ENCODE data around the gene GPR107.

DNA sequence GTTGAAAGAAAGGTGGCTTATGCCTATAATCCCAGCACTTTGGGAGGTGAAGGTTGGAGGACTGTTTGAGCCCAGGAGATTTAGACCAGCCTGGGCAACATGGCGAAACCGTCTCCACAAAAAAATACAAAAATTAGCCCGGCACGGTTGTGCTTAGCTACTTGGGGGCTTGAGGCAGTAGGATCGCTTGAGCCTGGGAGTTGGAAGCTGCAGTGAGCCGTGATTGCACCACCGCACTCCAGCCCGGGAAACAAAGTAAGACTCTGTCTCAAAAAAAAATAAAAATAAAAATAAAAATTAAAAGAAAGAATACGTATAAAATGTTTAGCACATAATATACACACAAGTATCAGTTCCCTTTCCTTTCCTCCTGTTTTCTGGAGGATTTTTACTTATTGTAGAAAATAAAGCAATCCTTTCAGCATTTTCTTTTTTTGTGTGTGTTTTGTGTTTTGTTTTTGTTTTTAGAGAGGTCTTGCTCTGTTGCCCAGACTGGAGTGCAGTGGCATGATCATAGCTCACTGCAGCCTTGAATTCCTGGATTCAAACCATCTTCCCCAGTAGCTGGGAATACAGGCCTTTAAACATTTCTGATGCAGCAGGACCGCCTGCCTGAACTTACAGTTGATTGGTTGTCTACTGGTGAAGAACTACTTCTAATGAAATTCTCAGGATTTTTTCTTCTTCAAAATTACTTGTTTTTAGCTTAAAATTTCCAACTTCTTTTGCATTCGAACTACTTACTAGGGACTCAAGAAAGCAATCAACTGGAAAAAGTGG, 4.1 kb upstream of the GPR107 start:
- TF ChIP-seq, protein P1, sequence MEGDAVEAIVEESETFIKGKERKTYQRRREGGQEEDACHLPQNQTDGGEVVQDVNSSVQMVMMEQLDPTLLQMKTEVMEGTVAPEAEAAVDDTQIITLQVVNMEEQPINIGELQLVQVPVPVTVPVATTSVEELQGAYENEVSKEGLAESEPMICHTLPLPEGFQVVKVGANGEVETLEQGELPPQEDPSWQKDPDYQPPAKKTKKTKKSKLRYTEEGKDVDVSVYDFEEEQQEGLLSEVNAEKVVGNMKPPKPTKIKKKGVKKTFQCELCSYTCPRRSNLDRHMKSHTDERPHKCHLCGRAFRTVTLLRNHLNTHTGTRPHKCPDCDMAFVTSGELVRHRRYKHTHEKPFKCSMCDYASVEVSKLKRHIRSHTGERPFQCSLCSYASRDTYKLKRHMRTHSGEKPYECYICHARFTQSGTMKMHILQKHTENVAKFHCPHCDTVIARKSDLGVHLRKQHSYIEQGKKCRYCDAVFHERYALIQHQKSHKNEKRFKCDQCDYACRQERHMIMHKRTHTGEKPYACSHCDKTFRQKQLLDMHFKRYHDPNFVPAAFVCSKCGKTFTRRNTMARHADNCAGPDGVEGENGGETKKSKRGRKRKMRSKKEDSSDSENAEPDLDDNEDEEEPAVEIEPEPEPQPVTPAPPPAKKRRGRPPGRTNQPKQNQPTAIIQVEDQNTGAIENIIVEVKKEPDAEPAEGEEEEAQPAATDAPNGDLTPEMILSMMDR (IDR thresholded peaks at IDR 0.05) = no peak
- no peak for TF ChIP-seq ZFX (IDR thresholded peaks at IDR 0.05; ENCODE audit: borderline replicate concordance)
